ENCODE results near the gene CEP128. TPM values are rescaled to one million over a fixed set of nuclear protein-coding genes. Genes with fewer than 3 reads are reported as not detected.

The CEP128 gene
- polyA plus RNA-seq, 4 donors = 4.7 to 6.6 (median 6.5) TPM

- no peak for DNase-seq (ENCODE audit: low read depth in 4 of 4, low spot score in 3 of 4)
These were observed 245.7 kb downstream of the CEP128 start for GRCh38 chr14:80695869-80696268.

GRCh38 chr14:80692903-80693302 lies 248.6 kb downstream of the CEP128 start:
- DNase-seq (ENCODE audit: low read depth in 4 of 4, low spot score in 3 of 4) = no peak

GRCh38 chr14:80681651-80682050 lies 259.9 kb downstream of the CEP128 start:
- no peak for DNase-seq (ENCODE audit: low read depth in 4 of 4, low spot score in 3 of 4)

GRCh38 chr14:80679273-80679672 lies 262.3 kb downstream of the CEP128 start:
- DNase-seq (ENCODE audit: low read depth in 4 of 4, low spot score in 3 of 4) = no peak

- DNase-seq (ENCODE audit: low read depth in 4 of 4, low spot score in 3 of 4) = no peak
These were observed 263.1 kb downstream of the CEP128 start for GRCh38 chr14:80678436-80678835.

- no peak for DNase-seq (ENCODE audit: low read depth in 4 of 4, low spot score in 3 of 4)
These were observed 272.1 kb downstream of the CEP128 start for GRCh38 chr14:80669426-80669825.

GRCh38 chr14:80664576-80664975 lies 277.0 kb downstream of the CEP128 start:
- no peak for DNase-seq (ENCODE audit: low read depth in 4 of 4, low spot score in 3 of 4)

- DNase-seq (ENCODE audit: low read depth in 4 of 4, low spot score in 3 of 4) = no peak
These were observed 278.0 kb downstream of the CEP128 start for GRCh38 chr14:80663541-80663940.

- no peak for DNase-seq (ENCODE audit: low read depth in 4 of 4, low spot score in 3 of 4)
These were observed 281.8 kb downstream of the CEP128 start for GRCh38 chr14:80659783-80660182.

GRCh38 chr14:80658733-80659132 lies 282.8 kb downstream of the CEP128 start:
- no peak for DNase-seq (ENCODE audit: low read depth in 4 of 4, low spot score in 3 of 4)

- DNase-seq (ENCODE audit: low read depth in 4 of 4, low spot score in 3 of 4) = no peak
These were observed 283.4 kb downstream of the CEP128 start for GRCh38 chr14:80658155-80658554.

- no peak for DNase-seq (ENCODE audit: low read depth in 4 of 4, low spot score in 3 of 4)
These were observed 287.6 kb downstream of the CEP128 start for GRCh38 chr14:80653956-80654355.

- DNase-seq (ENCODE audit: low read depth in 4 of 4, low spot score in 3 of 4) = no peak
These were observed 295.7 kb downstream of the CEP128 start for GRCh38 chr14:80645667-80646413.

GRCh38 chr14:80644826-80645225 lies 296.7 kb downstream of the CEP128 start:
- DNase-seq (ENCODE audit: low read depth in 4 of 4, low spot score in 3 of 4) = no peak

GRCh38 chr14:80638620-80639515 lies 302.7 kb downstream of the CEP128 start:
- DNase-seq (ENCODE audit: low read depth in 4 of 4, low spot score in 3 of 4) = no peak

- DNase-seq (ENCODE audit: low read depth in 4 of 4, low spot score in 3 of 4) = no peak
These were observed 303.6 kb downstream of the CEP128 start for GRCh38 chr14:80637756-80638619.

- no peak for DNase-seq (ENCODE audit: low read depth in 4 of 4, low spot score in 3 of 4)
These were observed 305.5 kb downstream of the CEP128 start for GRCh38 chr14:80636071-80636470.

GRCh38 chr14:80634106-80634758 lies 307.3 kb downstream of the CEP128 start:
- no peak for DNase-seq (ENCODE audit: low read depth in 4 of 4, low spot score in 3 of 4)

GRCh38 chr14:80629606-80630005 lies 311.9 kb downstream of the CEP128 start:
- DNase-seq (ENCODE audit: low read depth in 4 of 4, low spot score in 3 of 4) = no peak

GRCh38 chr14:80628547-80628946 lies 313.0 kb downstream of the CEP128 start:
- DNase-seq (ENCODE audit: low read depth in 4 of 4, low spot score in 3 of 4) = no peak

Measured in left renal pelvis (tissue), 4 donors.